K562 (cell line): ENCODE measurements around the gene MRPL10. TPM values are rescaled to one million over a fixed set of nuclear protein-coding genes. Genes with fewer than 3 reads are reported as not detected.

Experiments
- AFF1 ChIP-seq, 2 experiments: fragments of 450-650 bp; IDR thresholded peaks; 2 replicates each; pipeline ENCODE4 v1.6.1; 2018; ENCODE audit warnings: mild to moderate bottlenecking in 2 of 2, low read depth in 1 of 2; ENCODE audit not compliant: partially characterized antibody in 2 of 2
- BCL6 ChIP-seq: fragments of 250-450 bp; sonication (Bioruptor Pico); IDR thresholded peaks from 2 replicates; pipeline ENCODE4 v1.4.0; 2020
- CBX2 ChIP-seq: fragments of 200-600 bp; sonication (generic); IDR thresholded peaks from one replicate; pipeline ENCODE4 v1.6.1; 2012; ENCODE audit warnings: mild to moderate bottlenecking, low read length, inconsistent platforms; ENCODE audit not compliant: insufficient read depth, poor library complexity, severe bottlenecking
- FOXK1 ChIP-seq: sonication (generic); formaldehyde crosslinking; IDR thresholded peaks from 2 replicates; pipeline ENCODE4 v1.8.0; 2022; ENCODE audit warnings: missing genetic modification reagents, mild to moderate bottlenecking, borderline replicate concordance
- GATA2 ChIP-seq: sonication (generic); formaldehyde crosslinking; IDR thresholded peaks from 2 replicates; pipeline ENCODE4 v1.4.0; 2020; ENCODE audit warnings: mild to moderate bottlenecking, missing genetic modification reagents
- GMEB1 ChIP-seq: fragments of 250-450 bp; sonication (Bioruptor Pico); IDR thresholded peaks from 2 replicates; pipeline ENCODE4 v1.4.0; 2020; ENCODE audit warnings: mild to moderate bottlenecking
- KDM5B ChIP-seq: fragments of 200-600 bp; sonication (generic); IDR thresholded peaks from 2 replicates; pipeline ENCODE4 v1.6.1; 2012; ENCODE audit warnings: low read depth, mild to moderate bottlenecking, moderate library complexity, low read length, control low read depth, inconsistent platforms; ENCODE audit not compliant: insufficient replicate concordance
- KLF1 ChIP-seq: fragments of 450-650 bp; IDR thresholded peaks from 2 replicates; pipeline ENCODE4 v1.6.1; 2016; ENCODE audit warnings: missing genetic modification characterization, missing compliant biosample characterization
- MNT ChIP-seq, 2 experiments: fragments of 450-650 bp; conservative IDR thresholded peaks; 2 replicates each; pipeline ENCODE4 v1.6.1; 2017; ENCODE audit warnings: mild to moderate bottlenecking in 2 of 2, moderate library complexity in 2 of 2
- NFRKB ChIP-seq: fragments of 450-650 bp; IDR thresholded peaks from 2 replicates; pipeline ENCODE4 v1.6.1; 2016; ENCODE audit warnings: low read depth
- ZNF217 ChIP-seq: sonication (generic); formaldehyde crosslinking; IDR thresholded peaks from 2 replicates; pipeline ENCODE4 v1.8.0; 2022; ENCODE audit warnings: mild to moderate bottlenecking, missing genetic modification reagents
- ZNF23 ChIP-seq: fragments of 250-450 bp; sonication (Bioruptor Pico); IDR thresholded peaks from 2 replicates; pipeline ENCODE4 v1.4.0; 2020; ENCODE audit warnings: mild to moderate bottlenecking
- ZNF639 ChIP-seq, 2 experiments: fragments of 200-800 bp in 1 of 2; sonication (Bioruptor generic) in 1 of 2; sonication (generic) in 1 of 2; formaldehyde crosslinking in 1 of 2; IDR thresholded peaks in 1 of 2; conservative IDR thresholded peaks in 1 of 2; 2 replicates each; pipeline versions ENCODE4 v1.5.0 to v1.6.1; 2016 to 2020; ENCODE audit warnings: missing compliant biosample characterization in 1 of 2, missing genetic modification characterization in 1 of 2, missing genetic modification reagents in 1 of 2
- ZNF707 ChIP-seq: fragments of 250-450 bp; sonication (Bioruptor Pico); conservative IDR thresholded peaks from 2 replicates; pipeline ENCODE4 v1.8.0; 2022; ENCODE audit warnings: inconsistent platforms, mild to moderate bottlenecking, moderate library complexity
- polyA plus RNA-seq, 8 experiments: library from polyadenylated mRNA; depleted of rRNA in 4 of 8; stranded (reverse) in 5 of 8; unstranded in 3 of 8; fragments of >200 nt; fragmentation: Nextera tagmentation in 2 of 8; fragmentation: Illumina TruSeq in 1 of 8; extraction: Ambion mirVana in 2 of 8; extraction: Trizol in 1 of 8; gene quantifications; 2 replicates each; pipeline versions ENCODE4 v1.2.1 to v1.2.3, GENCODE V29; 2011 to 2014; ENCODE audit warnings: inconsistent platforms in 1 of 8, missing spikeins in 1 of 8
- total RNA-seq, 7 experiments: library from RNA; depleted of rRNA in 6 of 7; stranded (reverse); fragments of >200 nt in 6 of 7; fragmentation: Illumina TruSeq in 2 of 7; extraction: Trizol in 2 of 7; gene quantifications; 2 replicates each; pipeline versions ENCODE4 v1.2.1 to v1.2.3, GENCODE V29; 2011 to 2021; ENCODE audit warnings: low replicate concordance in 1 of 7

Gene MRPL10
- total and polyA plus RNA-seq, 9 of the 15 experiments (the other 6 are each of a cell fraction or from before 2014, with no cell fraction given): 27.8 to 105 (median 67.3) TPM

GRCh38 chr17:47831003-47831933, at the start of gene MRPL10, which contains the start of gene LRRC46 (continued):
- no peak for TF ChIP-seq ZNF217
- peak in 1 of 2 experiments; percentile 48; a peak in 1 of 4 replicates for TF ChIP-seq ZNF639 (CRISPR knock-in tag; conservative IDR thresholded peaks at IDR 0.05 in 1 of 2, IDR thresholded peaks at IDR 0.05 in 1 of 2)
- no peak for TF ChIP-seq BCL6 (CRISPR knock-in tag)
- peak; percentile 78; the same call in 1 of the 2 replicates for TF ChIP-seq FOXK1 (CRISPR knock-in tag)
- TF ChIP-seq KDM5B: peak; percentile 93
- no peak for TF ChIP-seq GATA2
- no peak for TF ChIP-seq ZNF23 (CRISPR knock-in tag)
- TF ChIP-seq CBX2: no peak
- peak; percentile 39 to 79; a peak in 3 of 4 replicates for TF ChIP-seq MNT (conservative IDR thresholded peaks at IDR 0.05)
- peak; percentile 49 to 84 for TF ChIP-seq AFF1 (IDR thresholded peaks at IDR 0.05; ENCODE audit: low read depth in 1 of 2, partially characterized antibody in 2 of 2)
- no peak for TF ChIP-seq ZNF707 (CRISPR knock-in tag)
- no peak for TF ChIP-seq GMEB1 (CRISPR knock-in tag)
- TF ChIP-seq KLF1 (tag): peak; percentile 62; the same call in 1 of the 2 replicates
- TF ChIP-seq NFRKB: peak; percentile 68; the same call in 1 of the 2 replicates
